ENCODE measurements around the gene HRK.

HRK gene

DNA sequence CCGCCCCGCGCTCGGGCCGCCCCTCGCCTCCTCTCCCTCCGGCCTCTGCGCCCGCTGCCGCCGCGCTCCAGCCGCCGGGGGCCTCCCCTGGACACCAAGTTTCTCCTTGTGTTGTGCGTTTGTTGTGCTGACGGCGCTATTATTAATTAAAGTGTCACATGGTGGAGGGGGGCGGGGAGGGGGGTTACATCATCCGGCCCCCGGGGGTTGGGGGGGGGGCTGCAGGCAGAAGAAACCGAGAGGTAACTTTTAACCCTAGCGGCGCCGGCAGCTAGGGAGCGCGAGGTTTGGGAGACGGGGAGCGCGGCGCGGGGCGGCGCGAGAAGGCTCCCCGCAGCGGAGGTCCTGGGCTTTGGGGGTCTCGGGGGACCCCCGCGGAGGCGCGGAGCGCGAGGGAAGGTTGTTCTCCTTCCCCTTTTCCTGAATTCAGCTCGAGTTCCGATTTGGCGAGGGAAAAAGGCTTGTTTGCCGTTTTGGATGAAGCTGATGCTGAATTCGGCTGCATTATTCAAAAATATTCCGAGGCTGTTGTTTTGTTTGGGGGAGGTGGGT, at the start of gene HRK:
HRK (minus strand) TSS at position 117 of the 552 bp plus-strand sequence. CDS start 134 bp downstream, outside the sequence.
- DNase-seq = peak; percentile 44

DNA sequence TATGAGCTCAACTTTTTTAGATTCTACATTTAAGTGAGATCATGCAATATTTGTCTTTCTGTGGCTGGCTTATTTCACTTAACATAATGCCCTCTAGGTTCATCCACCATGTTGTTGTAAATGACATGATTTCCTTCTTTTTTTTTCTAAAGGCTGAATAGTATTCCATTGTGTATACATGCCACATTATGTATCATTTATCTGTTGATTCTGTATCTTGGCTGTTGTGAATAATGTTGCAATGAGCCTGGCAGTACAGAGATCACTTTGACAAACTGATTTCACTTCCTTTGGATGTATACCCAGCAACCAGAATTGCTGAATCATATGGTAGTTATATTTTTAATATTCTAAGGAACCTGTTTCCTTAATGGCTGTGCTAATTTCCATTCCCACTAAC, 48.6 kb upstream of the HRK start:
- no peak for DNase-seq

DNA sequence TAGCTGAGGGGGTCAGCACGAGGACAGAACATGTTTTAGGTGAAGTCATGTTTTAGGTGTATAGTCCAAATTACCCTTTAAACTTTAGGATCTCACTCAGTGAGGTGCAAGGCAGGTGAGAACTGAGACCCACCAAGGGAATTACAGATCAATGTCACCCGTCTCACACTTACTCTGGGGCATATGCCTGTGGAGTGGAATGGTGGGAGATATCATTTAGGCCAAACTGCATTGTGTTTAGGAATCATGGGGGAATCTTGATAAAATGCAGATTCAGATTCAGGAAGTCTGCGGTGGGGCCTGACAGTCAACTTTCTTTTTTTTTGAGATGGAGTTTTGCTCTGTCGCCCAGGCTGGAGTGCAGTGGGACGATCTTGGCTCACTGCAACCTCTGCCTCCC, 47.3 kb upstream of the HRK start:
- no peak for DNase-seq

DNA sequence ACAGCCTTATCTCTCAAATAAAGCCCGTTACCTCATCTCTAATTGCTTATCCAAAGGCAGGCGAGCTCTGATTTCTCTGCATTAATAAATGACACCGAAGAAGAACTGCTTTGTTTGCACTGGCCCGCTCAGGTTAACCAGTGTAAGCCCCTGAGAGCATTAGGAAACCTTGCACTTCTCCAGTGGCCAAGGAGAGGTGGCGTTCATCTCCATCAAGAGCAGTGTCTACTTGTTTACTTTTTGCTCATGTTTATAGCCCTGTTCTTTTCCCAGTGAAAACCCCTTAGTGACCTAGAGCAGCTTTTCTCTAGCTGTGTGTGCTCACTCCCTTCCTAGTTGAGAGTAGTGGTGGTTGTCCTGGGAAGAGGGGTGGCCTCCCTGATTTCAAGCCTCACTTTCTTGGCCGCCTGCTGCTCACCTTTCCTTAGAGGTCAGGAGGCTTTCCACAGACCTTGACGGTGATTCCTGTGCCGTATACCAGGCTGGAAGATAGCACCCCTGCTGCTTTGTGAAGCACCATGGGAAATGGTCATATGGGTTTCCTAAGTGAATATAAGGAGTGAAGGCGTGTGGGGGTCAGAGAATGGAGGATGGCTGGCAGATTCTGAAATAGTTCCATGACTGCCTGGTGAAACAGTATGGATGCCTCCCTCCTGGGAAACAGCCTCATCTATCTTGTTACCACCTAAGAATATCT, 46.2 kb upstream of the HRK start:
- no peak for DNase-seq

DNA sequence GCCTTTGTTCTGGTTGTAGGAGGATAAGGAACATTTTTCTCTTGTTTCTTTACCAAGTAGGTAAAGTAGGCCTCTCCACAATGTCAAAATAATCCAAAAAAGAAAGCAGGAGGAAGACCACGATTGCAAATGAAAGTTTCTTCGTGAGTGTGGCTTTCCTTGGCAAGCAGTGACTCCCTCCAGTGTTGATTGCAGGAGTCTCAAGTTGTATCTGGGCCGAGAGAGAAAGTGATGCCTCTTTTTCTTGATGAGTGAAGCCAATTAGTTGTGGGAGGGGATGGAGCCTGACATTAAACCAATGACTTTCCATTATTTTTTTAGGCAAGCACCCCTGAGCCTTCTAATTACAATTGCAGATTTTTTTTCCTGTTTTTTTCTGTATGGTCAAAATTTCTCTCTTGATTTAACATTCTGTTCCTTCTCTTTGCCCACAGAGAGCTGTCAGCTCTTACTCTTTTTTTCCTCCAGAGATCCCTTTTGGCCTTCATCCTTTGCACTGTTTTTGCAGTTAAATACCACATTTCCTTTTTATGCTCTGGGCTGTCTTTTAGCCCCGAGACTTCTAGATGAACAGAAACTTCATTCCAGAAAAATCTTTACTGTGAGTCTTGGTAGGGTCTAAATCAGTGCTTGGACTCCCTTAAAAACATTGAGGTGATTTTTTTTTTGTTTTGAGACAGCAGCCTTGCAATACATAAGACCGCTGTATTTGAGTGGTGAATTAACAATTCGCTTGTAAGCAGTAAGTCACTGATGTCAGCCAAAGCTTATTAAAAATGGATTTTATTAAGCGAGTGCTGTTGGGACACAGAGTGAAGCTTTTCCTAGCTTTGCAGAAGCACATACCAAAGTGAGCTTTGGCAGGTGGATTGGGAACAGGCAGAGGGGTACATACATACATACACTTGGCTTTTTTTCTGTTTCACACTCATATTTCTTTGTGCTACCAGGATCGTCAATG, 45.3 kb upstream of the HRK start:
- no peak for DNase-seq

DNA sequence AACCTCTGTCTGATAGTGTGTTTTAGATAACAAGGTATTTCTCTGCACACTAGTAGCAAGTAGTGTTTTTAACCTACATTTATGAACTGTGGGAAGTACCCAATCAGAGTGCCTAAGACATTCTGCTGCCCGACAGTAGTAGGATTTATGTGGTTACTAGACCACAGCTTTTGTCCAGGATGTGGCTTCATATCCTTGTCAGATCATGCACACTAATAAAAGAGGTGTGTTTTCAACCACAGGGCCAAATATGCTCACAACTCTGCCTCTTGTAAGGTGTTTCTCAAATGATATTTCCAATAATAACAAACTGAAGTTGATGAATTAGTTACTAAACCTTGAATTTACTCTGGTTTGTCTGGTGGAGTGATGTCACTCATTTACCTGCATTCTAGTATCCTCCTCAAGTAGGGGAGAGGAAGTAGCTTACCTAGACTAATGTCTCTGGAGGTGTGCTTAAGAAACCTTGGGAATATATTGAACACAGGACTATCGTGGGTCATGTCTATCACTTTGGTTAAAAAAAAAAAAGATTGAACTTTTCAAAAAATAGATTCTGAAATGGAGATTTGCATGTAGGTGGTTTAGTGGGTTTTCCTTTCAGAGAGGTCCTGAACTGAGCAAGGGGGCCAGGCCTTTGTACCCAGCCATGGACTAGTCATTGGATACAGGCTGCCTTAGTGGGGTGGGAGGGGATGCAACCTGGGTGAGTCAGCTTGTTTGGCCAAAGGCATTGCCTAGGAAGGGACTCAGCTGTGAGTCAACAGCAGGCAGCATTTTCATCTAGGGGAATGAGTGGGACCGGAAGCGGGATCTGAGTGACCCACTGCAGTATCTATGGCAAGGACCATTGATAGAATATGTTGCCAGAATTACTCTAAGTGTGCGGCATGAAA, 43.6 kb upstream of the HRK start:
- no peak for DNase-seq

DNA sequence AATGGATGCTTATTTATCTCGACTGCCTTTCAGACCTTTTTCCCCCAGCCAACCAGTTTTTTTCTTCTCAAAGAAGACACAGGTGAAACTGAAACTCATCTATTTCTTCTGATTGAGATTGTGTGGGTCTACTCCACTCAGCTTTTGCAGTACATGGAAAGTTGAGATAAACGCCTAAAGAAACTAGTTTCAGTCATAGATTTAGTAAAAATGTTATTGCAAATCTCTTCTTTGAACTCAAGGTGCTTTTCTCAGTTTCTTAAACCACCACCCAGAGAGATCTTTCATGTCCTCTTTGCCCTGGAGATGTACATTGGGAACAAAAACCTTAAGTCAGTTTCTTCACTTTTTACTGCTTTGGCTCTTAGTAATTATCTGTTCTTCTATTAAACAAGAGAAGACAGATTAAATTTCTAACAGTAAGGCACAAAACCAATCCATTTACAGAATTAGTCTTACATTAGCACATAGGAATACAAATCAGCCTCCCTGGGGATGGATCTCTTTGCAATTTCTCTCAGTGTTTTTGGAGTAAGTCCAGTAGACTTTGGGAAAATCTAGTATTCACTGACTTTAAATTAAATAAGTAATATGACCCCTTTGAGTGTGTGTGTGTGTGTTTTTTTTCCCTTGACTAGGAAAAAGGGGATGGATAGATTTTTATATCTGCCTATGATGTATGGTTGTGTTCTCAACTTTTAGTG, 41.1 kb upstream of the HRK start:
- DNase-seq = no peak

DNA sequence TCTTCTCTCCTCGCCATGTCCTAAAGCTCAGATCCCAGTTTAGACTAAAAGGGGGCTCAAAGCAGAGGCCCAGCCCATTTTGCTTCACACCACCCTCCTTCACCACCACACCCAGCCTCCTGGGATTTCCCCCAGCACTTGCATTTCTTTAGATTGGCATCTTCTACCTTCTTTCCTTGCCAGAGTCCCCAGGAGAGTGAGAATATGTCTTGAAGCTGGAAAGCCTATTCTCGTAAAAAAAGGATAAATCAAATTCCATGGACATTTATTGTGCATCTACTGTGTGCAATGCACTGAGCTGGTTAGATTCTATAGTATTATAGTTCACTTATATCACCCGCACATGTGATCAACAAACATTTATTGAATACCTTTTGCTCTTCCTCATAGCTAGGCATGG, 39.7 kb upstream of the HRK start:
- DNase-seq = no peak

DNA sequence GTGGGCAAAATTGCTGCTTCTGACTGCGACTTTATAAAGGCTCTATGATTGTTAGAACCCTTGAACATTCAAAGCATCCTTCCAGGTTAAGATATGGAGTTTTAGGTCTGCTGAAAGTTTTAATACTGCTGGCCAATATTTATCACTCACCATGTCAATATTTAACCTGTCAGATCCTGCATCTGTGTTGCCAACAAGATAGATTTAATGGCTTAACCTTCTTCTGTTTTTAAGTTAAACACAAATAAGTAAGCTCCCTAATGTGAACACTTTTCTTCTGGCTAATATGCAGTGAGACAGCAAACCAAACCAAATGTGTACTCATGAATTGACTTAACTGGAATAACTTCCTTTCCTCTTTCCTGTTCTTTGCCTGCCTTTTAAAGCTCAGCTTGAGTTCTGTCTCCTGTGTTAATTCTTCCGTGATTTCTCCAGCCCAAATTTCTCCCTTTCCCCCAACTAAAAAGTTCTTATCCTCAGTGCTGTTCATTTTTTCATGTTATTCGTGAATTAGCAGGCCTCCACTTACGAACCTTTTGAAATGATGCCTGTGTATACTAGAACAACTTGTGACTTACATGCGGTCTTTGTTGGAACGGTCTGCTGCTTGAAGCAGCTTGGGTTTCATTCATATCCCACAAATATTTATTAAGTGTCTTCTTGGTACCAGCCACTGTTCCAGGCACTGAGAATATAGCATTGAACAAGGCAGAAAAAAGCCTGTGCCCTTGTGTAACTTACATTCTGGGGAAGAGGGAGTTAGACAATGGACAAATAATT, 38.7 kb upstream of the HRK start:
- DNase-seq = no peak

DNA sequence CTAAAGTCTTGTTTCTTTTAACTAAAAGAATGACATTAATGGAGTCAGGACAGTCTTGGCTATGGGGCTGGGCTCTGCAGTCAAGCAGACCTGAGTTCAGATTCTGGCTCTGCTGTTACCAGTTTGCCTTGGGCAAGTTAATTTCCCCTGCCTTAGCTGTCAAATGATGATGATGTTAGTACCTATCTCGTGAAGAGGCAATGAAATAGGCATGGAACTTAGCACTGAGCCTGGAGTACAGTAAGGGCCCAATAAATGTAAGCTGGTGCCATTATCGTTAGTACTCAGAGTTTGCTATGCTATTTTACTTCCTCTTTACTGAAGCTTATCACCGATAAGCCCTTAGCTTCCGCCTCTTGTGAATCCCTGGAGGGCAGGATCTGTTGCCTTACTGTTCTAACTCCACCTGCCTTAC, 38.0 kb upstream of the HRK start:
- DNase-seq = no peak

DNA sequence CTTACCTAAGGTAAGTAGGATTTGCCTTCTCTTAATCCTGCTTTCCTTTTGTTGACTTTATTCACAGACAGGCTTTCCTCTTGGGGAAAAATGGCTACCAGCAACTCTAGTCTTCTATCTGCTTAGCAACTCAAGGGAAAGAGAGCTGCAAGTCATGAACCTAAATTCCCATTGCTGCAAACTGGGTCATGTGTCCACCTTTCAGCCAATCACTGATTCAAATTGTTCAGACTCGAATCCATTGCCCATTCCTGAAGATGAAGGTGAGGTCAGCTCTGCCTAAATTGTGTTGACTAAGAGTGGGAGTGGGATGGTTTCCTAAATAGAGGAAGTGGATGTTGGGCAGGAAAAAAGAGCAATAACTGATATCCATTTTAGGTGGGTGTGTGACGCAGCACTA, 37.2 kb upstream of the HRK start:
- DNase-seq = no peak

DNA sequence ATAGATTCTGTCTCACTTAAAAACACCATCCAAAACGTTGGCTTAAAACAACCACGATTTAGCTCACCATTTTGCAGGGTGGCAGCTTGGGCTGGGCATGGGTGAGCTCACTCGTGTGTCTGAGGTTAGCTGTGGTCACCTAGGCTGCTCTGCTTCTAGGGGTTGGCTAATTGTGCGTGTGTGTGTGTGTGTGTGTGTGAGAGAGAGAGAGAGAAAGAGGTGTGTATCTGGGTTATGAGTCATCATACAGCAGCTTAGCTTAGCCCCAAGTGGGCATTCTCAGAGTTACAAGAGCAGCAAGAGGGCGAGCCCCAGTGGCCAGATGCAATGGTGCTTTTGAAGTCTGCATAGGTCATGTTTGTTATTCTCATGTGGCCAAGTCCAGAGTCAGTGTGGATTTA, 35.5 kb upstream of the HRK start:
- no peak for DNase-seq

DNA sequence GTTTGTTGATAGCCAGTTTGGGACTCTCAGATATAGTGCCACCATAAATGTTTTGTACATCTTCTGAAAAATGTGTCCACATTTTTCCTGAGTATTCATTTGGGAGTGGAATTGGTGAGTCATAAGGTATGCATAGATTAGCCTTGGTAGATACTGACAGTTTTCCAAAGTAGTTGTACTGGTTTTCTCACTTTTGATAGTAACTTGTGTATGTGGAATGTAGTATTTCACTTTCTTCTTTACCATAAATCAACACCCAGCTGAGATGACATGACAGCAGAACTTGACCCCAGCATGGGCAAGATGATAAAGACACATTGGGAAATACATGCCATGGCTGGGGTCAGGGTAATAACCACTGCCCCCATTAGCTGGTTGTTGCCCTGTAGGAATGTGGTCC, 34.9 kb upstream of the HRK start:
- no peak for DNase-seq

DNA sequence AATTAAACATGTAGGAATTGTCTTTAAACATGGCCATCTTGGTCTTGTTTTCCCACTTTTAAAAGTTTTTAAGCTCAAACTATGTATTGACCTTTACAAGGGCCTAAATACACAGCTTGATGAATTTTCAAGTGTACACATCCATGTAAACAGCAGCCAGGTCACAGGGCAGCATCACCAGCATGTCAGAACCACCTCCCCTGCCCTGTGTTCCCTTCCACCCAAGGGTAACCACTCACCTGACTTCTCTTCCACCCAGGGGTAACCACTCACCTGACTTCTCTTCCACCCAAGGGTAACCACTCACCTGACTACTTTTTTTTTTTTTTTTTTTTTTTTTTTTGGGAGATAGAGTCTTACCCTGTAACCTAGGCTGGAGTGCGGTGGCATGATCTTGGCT, 34.1 kb upstream of the HRK start:
- DNase-seq = no peak

DNA sequence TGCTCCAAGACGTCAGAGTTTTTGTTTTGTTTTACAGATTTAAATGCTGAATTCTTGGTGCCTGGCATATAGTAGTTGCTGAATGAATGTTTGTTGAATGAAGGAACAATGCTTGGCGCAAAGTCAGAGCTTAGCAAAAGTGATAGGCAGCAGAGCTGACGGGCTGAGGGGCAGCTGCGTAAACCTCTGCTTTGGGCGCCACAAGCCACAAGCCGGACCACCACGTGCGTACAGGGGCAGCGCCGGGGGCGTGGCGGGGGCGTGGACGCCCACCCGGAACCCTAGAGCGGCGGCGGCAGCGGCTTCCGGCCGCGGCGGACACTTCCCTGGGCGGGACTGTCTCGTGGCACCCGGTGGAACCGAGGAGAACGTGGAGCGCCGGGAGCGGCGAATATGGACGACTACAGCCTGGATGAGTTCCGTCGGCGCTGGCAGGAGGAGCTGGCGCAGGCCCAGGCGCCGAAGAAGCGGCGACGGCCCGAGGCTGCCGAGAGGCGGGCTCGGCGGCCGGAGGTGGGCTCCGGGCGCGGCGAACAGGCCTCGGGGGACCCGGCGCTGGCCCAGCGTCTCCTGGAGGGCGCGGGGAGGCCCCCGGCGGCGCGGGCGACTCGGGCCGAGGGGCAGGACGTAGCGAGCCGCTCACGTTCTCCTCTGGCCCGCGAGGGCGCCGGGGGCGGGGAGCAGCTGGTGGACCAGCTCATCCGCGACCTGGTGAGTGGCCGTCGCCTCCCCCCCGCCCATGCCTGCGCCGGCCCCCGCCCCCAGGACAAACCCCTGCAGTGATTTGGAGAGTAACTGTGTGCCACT, 29.6 kb upstream of the HRK start, which contains the start of gene FBXW8:
FBXW8 (plus strand) TSS at position 306 of the 807 bp plus-strand sequence; CDS start at position 394, 88 bp downstream.
- peak; percentile 90 for DNase-seq

DNA sequence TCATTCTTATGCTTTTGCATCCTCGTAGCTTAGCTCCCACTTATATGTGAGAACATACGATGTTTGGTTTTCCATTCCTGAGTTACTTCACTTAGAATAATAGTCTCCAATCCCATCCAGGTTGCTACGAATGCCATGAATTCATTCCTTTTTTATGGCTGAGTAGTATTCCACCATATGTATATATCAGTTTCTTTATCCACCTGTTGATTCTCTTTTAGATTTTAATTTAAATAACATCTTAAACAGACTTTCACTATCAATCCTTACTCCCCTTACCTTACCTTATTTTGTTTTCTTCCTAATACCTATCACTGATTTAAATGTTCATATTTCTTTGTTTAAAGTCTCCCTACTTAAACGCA, 29.0 kb upstream of the HRK start:
- DNase-seq = no peak

DNA sequence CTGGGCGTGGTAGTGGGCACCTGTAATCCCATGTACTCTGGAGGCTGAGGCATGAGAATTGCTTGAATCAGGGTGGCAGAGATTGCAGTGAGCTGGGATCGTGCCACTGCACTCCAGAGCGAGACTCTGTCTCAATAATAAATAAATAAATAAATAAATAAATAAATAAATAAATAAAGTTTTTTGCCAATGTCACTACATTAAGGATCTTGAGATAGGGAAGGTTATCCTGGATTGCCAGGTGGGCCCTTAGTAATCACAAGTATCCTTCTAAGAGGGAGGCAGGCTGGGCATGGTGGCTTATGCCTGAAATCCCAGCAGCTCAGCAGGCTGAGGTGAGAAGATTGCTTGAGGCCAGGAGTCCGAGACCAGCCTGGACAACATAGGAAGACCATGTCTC, 25.0 kb upstream of the HRK start:
- DNase-seq = no peak

DNA sequence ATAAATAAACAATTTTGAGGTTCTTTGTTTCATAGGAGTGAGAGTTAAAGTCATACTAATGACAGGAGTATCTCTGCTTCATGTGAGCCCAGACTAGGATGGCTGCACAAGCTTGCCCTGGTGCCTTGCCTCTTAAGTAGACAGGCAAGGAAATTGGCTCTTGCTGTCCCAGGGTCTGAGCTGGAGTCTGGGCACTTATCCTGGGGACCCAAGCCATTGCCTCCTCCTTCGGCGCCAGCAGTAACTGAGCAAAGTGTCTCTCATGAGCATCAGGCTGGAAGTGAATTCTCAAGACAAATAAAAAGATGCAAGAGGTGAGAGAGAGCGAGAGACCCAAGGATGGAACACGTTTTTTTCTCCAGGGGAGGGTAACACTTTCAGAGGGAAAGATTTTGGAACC, 22.6 kb upstream of the HRK start:
- no peak for DNase-seq

DNA sequence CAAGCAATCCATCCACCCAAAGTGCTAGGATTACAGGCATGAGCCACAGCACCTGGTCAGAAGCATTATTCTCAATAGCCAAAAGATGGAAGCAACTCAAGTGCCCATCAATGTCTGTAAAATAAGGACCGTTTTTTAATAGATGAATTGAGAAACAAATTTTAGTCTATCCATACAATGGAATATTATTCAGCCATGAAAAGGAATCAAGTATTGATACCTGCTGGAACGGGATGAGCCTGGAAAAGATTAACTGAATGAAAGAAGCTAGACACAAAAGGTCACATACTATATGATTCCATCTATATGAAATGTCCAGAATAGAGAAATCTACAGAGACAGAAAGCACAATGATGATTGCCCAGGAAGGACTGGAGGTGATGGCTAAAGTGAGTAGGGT, 20.4 kb upstream of the HRK start:
- no peak for DNase-seq

DNA sequence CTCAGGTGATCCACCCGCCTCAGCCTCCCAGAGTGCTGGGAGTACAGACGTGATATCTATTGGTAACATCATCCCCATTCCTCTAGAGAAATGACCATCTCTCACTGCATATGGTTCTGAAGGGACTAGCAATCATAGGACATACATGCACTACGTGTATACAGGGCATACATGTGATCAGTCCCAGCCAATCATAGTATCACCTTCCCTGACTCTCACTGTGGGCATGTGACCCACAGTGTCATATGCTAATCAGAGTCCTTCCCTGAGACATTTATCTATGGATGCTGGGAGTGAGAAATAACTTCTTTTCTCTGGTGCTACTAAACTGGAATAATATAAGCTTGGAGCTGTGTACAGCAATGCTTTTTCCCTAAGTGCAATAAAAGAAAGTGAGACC, 17.4 kb upstream of the HRK start:
- DNase-seq = no peak
